Liver (tissue), 9 donors: Measurements from ENCODE around the gene TSPOAP1. TPM values are rescaled to one million over a fixed set of nuclear protein-coding genes. Genes with fewer than 3 reads are reported as not detected.

Experiments
- DNase-seq: peaks from one replicate; pipeline ENCODE4 v3.0.0-alpha.2; 2017; ENCODE audit warnings: low spot score
- H3K27ac ChIP-seq, 2 donors: one replicate each; pipeline ENCODE4 v1.7.0; 2013; ENCODE audit warnings: inconsistent platforms in 2 of 2, low read length in 2 of 2, control low read depth in 1 of 2, low read depth in 1 of 2, mild to moderate bottlenecking in 1 of 2
- H3K27me3 ChIP-seq, 4 donors: one replicate each; pipeline versions ENCODE4 v1.6.1 to v1.7.0; 2013; ENCODE audit warnings: low read length in 3 of 4, inconsistent platforms in 1 of 4, mild to moderate bottlenecking in 1 of 4, moderate library complexity in 1 of 4; ENCODE audit not compliant: control insufficient read depth in 4 of 4, insufficient read depth in 4 of 4
- H3K36me3 ChIP-seq, 4 donors: one replicate each; pipeline versions ENCODE4 v1.6.1 to v1.7.0; 2013; ENCODE audit warnings: low read length in 3 of 4, mild to moderate bottlenecking in 3 of 4, low read depth in 1 of 4, moderate library complexity in 1 of 4; ENCODE audit not compliant: control insufficient read depth in 4 of 4, insufficient read depth in 3 of 4
- H3K4me1 ChIP-seq, 4 donors: one replicate each; pipeline versions ENCODE4 v1.6.1 to v1.7.0; 2013; ENCODE audit warnings: low read length in 3 of 4, mild to moderate bottlenecking in 3 of 4, moderate library complexity in 1 of 4; ENCODE audit not compliant: control insufficient read depth in 4 of 4, insufficient read depth in 4 of 4
- H3K4me3 ChIP-seq, 3 donors: one replicate each; pipeline versions ENCODE4 v1.6.1 to v1.7.0; 2013; ENCODE audit warnings: low read length in 3 of 3, control low read depth in 1 of 3, low read depth in 1 of 3, mild to moderate bottlenecking in 1 of 3
- H3K9ac ChIP-seq, 2 donors: one replicate each; pipeline ENCODE4 v1.7.0; 2013; ENCODE audit warnings: low read length in 2 of 2, mild to moderate bottlenecking in 2 of 2, moderate library complexity in 2 of 2, control low read depth in 1 of 2, low read depth in 1 of 2
- H3K9me3 ChIP-seq, 4 donors: one replicate each; pipeline versions ENCODE4 v1.6.1 to v1.7.0; 2013; ENCODE audit warnings: low read length in 3 of 4; ENCODE audit not compliant: control insufficient read depth in 4 of 4
- ATF3 ChIP-seq: IDR thresholded peaks from 2 replicates; pipeline ENCODE4 v1.6.1; 2016; ENCODE audit warnings: antibody characterized with exemption
- CTCF ChIP-seq: fragments of 150-350 bp; IDR thresholded peaks from 2 replicates; pipeline ENCODE4 v1.5.1; 2017; ENCODE audit warnings: improper control_type of control experiment, low read depth, low read length; ENCODE audit not compliant: missing input control
- EGR1 ChIP-seq, 2 donors: IDR thresholded peaks; 2 replicates each; pipeline ENCODE4 v1.6.1; 2016 to 2018; ENCODE audit warnings: antibody characterized with exemption in 2 of 2, low read depth in 2 of 2
- FOXA1 ChIP-seq: IDR thresholded peaks from 2 replicates; pipeline ENCODE4 v1.6.1; 2016; ENCODE audit warnings: antibody characterized with exemption
- FOXA2 ChIP-seq: IDR thresholded peaks from 2 replicates; pipeline ENCODE4 v1.6.1; 2016; ENCODE audit warnings: antibody characterized with exemption
- GABPA ChIP-seq, 2 donors: IDR thresholded peaks in 1 of 2; conservative IDR thresholded peaks in 1 of 2; 2 replicates each; pipeline ENCODE4 v1.6.1; 2016; ENCODE audit warnings: antibody characterized with exemption in 2 of 2, mild to moderate bottlenecking in 1 of 2, moderate library complexity in 1 of 2
- HNF4A ChIP-seq, 2 donors: conservative IDR thresholded peaks; 2 replicates each; pipeline ENCODE4 v1.6.1; 2016; ENCODE audit warnings: antibody characterized with exemption in 2 of 2, mild to moderate bottlenecking in 2 of 2
- HNF4G ChIP-seq: IDR thresholded peaks from 2 replicates; pipeline ENCODE4 v1.6.1; 2016; ENCODE audit warnings: antibody characterized with exemption
- JUND ChIP-seq, 2 donors: IDR thresholded peaks; 2 replicates each; pipeline ENCODE4 v1.6.1; 2016; ENCODE audit warnings: antibody characterized with exemption in 2 of 2
- MAX ChIP-seq: IDR thresholded peaks from 2 replicates; pipeline ENCODE4 v1.6.1; 2016; ENCODE audit warnings: antibody characterized with exemption
- NR2F2 ChIP-seq: IDR thresholded peaks from 2 replicates; pipeline ENCODE4 v1.6.1; 2016; ENCODE audit warnings: antibody characterized with exemption
- RAD21 ChIP-seq, 2 donors: IDR thresholded peaks; 2 replicates each; pipeline ENCODE4 v1.6.1; 2016; ENCODE audit warnings: antibody characterized with exemption in 2 of 2, mild to moderate bottlenecking in 2 of 2
- REST ChIP-seq: IDR thresholded peaks from 2 replicates; pipeline ENCODE4 v1.6.1; 2016; ENCODE audit warnings: antibody characterized with exemption, mild to moderate bottlenecking
- RXRA ChIP-seq, 2 donors: IDR thresholded peaks; 2 replicates each; pipeline ENCODE4 v1.6.1; 2017 to 2018; ENCODE audit warnings: antibody characterized with exemption in 2 of 2, mild to moderate bottlenecking in 1 of 2
- SP1 ChIP-seq: IDR thresholded peaks from 2 replicates; pipeline ENCODE4 v1.6.1; 2018; ENCODE audit warnings: antibody characterized with exemption, mild to moderate bottlenecking
- TAF1 ChIP-seq: conservative IDR thresholded peaks from 2 replicates; pipeline ENCODE4 v1.6.1; 2016; ENCODE audit warnings: antibody characterized with exemption, mild to moderate bottlenecking
- YY1 ChIP-seq: IDR thresholded peaks from 2 replicates; pipeline ENCODE4 v1.6.1; 2016; ENCODE audit warnings: antibody characterized with exemption, mild to moderate bottlenecking
- ZBTB33 ChIP-seq: IDR thresholded peaks from 2 replicates; pipeline ENCODE4 v1.6.1; 2016; ENCODE audit warnings: antibody characterized with exemption
- whole genome bisulfite sequencing: extraction: QIAGEN DNeasy Blood & Tissue Kit; methylation state at CpG from one replicate; pipeline ENCODE4 v1.1.7; 2013; 5-methylcytosine and 5-hydroxymethylcytosine counted together
- polyA plus RNA-seq, 2 donors: library from polyadenylated mRNA; stranded (reverse) in 1 of 2; unstranded in 1 of 2; fragments of 200-250 nt in 1 of 2; fragments of >200 nt in 1 of 2; fragmentation: Nextera tagmentation in 1 of 2; extraction: Ambion mirVana in 1 of 2; gene quantifications; one replicate each; pipeline versions ENCODE4 v1.2.1 to v1.2.3, GENCODE V29; 2013 to 2015
- total RNA-seq, 2 donors: library from RNA; depleted of rRNA; stranded (reverse); fragments of >200 nt; gene quantifications; one replicate each; pipeline ENCODE4 v1.2.3, GENCODE V29; 2014
- donor health status: healthy.
- donor health status: healthy.
- donor health status: healthy.
- donor health status: healthy.
- donor health status: healthy.

Gene TSPOAP1
- total and polyA plus RNA-seq, 4 donors, result 1.5 to 4.6 (median 2.6) TPM

GRCh38 chr17:58308985-58309917 is 19.3 kb downstream of the TSPOAP1 start:
- WGBS, result 89% methylated on average over 21 of the region's 21 CpGs
- DNase-seq, result no peak
- Histone ChIP-seq H3K9ac (no peak overlapping the region), H3K4me3 (no peak overlapping the region), H3K4me1 (no peaks in the 10 kb centered on the region), H3K9me3 (no peaks in the 10 kb centered on the region), H3K27ac (no peak overlapping the region), H3K36me3 (no peaks in the 10 kb centered on the region), H3K27me3 (no peaks in the 10 kb centered on the region)
- TF ChIP-seq MAX, result no peak
- no peak for TF ChIP-seq HNF4A (conservative IDR thresholded peaks at IDR 0.05)
- no peak for TF ChIP-seq ATF3
- TF ChIP-seq TAF1, result no peak
- TF ChIP-seq RAD21 (IDR thresholded peaks at IDR 0.05), result no peak
- no peak for TF ChIP-seq GABPA (IDR thresholded peaks at IDR 0.05 in 1 of 2, conservative IDR thresholded peaks at IDR 0.05 in 1 of 2)
- TF ChIP-seq CTCF, result no peak
- TF ChIP-seq HNF4G, result no peak
- TF ChIP-seq YY1, result no peak
- TF ChIP-seq EGR1 (IDR thresholded peaks at IDR 0.05; ENCODE audit: low read depth in 2 of 2), result no peak
- no peak for TF ChIP-seq REST
- TF ChIP-seq NR2F2, result no peak
- TF ChIP-seq RXRA (IDR thresholded peaks at IDR 0.05), result no peak
- TF ChIP-seq FOXA2, result no peak
- TF ChIP-seq JUND (IDR thresholded peaks at IDR 0.05), result no peak
- no peak for TF ChIP-seq FOXA1
- no peak for TF ChIP-seq SP1
- TF ChIP-seq ZBTB33, result no peak
